Liver (tissue), 9 donors: ENCODE results near the gene IPO5. TPM values are rescaled to one million over a fixed set of nuclear protein-coding genes. Genes with fewer than 3 reads are reported as not detected.
A peak's percentile ranks its signal among the peaks of the same experiment; 100 is the strongest.

Source experiments
- DNase-seq: peaks from one replicate; pipeline ENCODE4 v3.0.0-alpha.2; 2017; ENCODE audit warnings: low spot score
- H3K27ac ChIP-seq, 2 donors: one replicate each; pipeline ENCODE4 v1.7.0; 2013; ENCODE audit warnings: inconsistent platforms in 2 of 2, low read length in 2 of 2, control low read depth in 1 of 2, low read depth in 1 of 2, mild to moderate bottlenecking in 1 of 2
- H3K27me3 ChIP-seq, 4 donors: one replicate each; pipeline versions ENCODE4 v1.6.1 to v1.7.0; 2013; ENCODE audit warnings: low read length in 3 of 4, inconsistent platforms in 1 of 4, mild to moderate bottlenecking in 1 of 4, moderate library complexity in 1 of 4; ENCODE audit not compliant: control insufficient read depth in 4 of 4, insufficient read depth in 4 of 4
- H3K36me3 ChIP-seq, 4 donors: one replicate each; pipeline versions ENCODE4 v1.6.1 to v1.7.0; 2013; ENCODE audit warnings: low read length in 3 of 4, mild to moderate bottlenecking in 3 of 4, low read depth in 1 of 4, moderate library complexity in 1 of 4; ENCODE audit not compliant: control insufficient read depth in 4 of 4, insufficient read depth in 3 of 4
- H3K4me1 ChIP-seq, 4 donors: one replicate each; pipeline versions ENCODE4 v1.6.1 to v1.7.0; 2013; ENCODE audit warnings: low read length in 3 of 4, mild to moderate bottlenecking in 3 of 4, moderate library complexity in 1 of 4; ENCODE audit not compliant: control insufficient read depth in 4 of 4, insufficient read depth in 4 of 4
- H3K4me3 ChIP-seq, 3 donors: one replicate each; pipeline versions ENCODE4 v1.6.1 to v1.7.0; 2013; ENCODE audit warnings: low read length in 3 of 3, control low read depth in 1 of 3, low read depth in 1 of 3, mild to moderate bottlenecking in 1 of 3
- H3K9ac ChIP-seq, 2 donors: one replicate each; pipeline ENCODE4 v1.7.0; 2013; ENCODE audit warnings: low read length in 2 of 2, mild to moderate bottlenecking in 2 of 2, moderate library complexity in 2 of 2, control low read depth in 1 of 2, low read depth in 1 of 2
- H3K9me3 ChIP-seq, 4 donors: one replicate each; pipeline versions ENCODE4 v1.6.1 to v1.7.0; 2013; ENCODE audit warnings: low read length in 3 of 4; ENCODE audit not compliant: control insufficient read depth in 4 of 4
- ATF3 ChIP-seq: IDR thresholded peaks from 2 replicates; pipeline ENCODE4 v1.6.1; 2016; ENCODE audit warnings: antibody characterized with exemption
- CTCF ChIP-seq: fragments of 150-350 bp; IDR thresholded peaks from 2 replicates; pipeline ENCODE4 v1.5.1; 2017; ENCODE audit warnings: improper control_type of control experiment, low read depth, low read length; ENCODE audit not compliant: missing input control
- EGR1 ChIP-seq, 2 donors: IDR thresholded peaks; 2 replicates each; pipeline ENCODE4 v1.6.1; 2016 to 2018; ENCODE audit warnings: antibody characterized with exemption in 2 of 2, low read depth in 2 of 2
- FOXA1 ChIP-seq: IDR thresholded peaks from 2 replicates; pipeline ENCODE4 v1.6.1; 2016; ENCODE audit warnings: antibody characterized with exemption
- FOXA2 ChIP-seq: IDR thresholded peaks from 2 replicates; pipeline ENCODE4 v1.6.1; 2016; ENCODE audit warnings: antibody characterized with exemption
- GABPA ChIP-seq, 2 donors: IDR thresholded peaks in 1 of 2; conservative IDR thresholded peaks in 1 of 2; 2 replicates each; pipeline ENCODE4 v1.6.1; 2016; ENCODE audit warnings: antibody characterized with exemption in 2 of 2, mild to moderate bottlenecking in 1 of 2, moderate library complexity in 1 of 2
- HNF4A ChIP-seq, 2 donors: conservative IDR thresholded peaks; 2 replicates each; pipeline ENCODE4 v1.6.1; 2016; ENCODE audit warnings: antibody characterized with exemption in 2 of 2, mild to moderate bottlenecking in 2 of 2
- HNF4G ChIP-seq: IDR thresholded peaks from 2 replicates; pipeline ENCODE4 v1.6.1; 2016; ENCODE audit warnings: antibody characterized with exemption
- JUND ChIP-seq, 2 donors: IDR thresholded peaks; 2 replicates each; pipeline ENCODE4 v1.6.1; 2016; ENCODE audit warnings: antibody characterized with exemption in 2 of 2
- NR2F2 ChIP-seq: IDR thresholded peaks from 2 replicates; pipeline ENCODE4 v1.6.1; 2016; ENCODE audit warnings: antibody characterized with exemption
- RAD21 ChIP-seq, 2 donors: IDR thresholded peaks; 2 replicates each; pipeline ENCODE4 v1.6.1; 2016; ENCODE audit warnings: antibody characterized with exemption in 2 of 2, mild to moderate bottlenecking in 2 of 2
- SP1 ChIP-seq: IDR thresholded peaks from 2 replicates; pipeline ENCODE4 v1.6.1; 2018; ENCODE audit warnings: antibody characterized with exemption, mild to moderate bottlenecking
- YY1 ChIP-seq: IDR thresholded peaks from 2 replicates; pipeline ENCODE4 v1.6.1; 2016; ENCODE audit warnings: antibody characterized with exemption, mild to moderate bottlenecking
- ZBTB33 ChIP-seq: IDR thresholded peaks from 2 replicates; pipeline ENCODE4 v1.6.1; 2016; ENCODE audit warnings: antibody characterized with exemption
- polyA plus RNA-seq, 2 donors: library from polyadenylated mRNA; stranded (reverse) in 1 of 2; unstranded in 1 of 2; fragments of 200-250 nt in 1 of 2; fragments of >200 nt in 1 of 2; fragmentation: Nextera tagmentation in 1 of 2; extraction: Ambion mirVana in 1 of 2; gene quantifications; one replicate each; pipeline versions ENCODE4 v1.2.1 to v1.2.3, GENCODE V29; 2013 to 2015
- total RNA-seq, 2 donors: library from RNA; depleted of rRNA; stranded (reverse); fragments of >200 nt; gene quantifications; one replicate each; pipeline ENCODE4 v1.2.3, GENCODE V29; 2014
- TF ChIP-seq, protein P1 (sequence below): IDR thresholded peaks from 2 replicates; pipeline ENCODE4 v1.6.1; 2016; ENCODE audit warnings: antibody characterized with exemption, mild to moderate bottlenecking
- donor health status: healthy.
- donor health status: healthy.
- donor health status: healthy.
- donor health status: healthy.
- donor health status: healthy.

The IPO5 gene
- total and polyA plus RNA-seq, 4 donors, result 19.2 to 92.8 (median 46.6) TPM

GRCh38 chr13:97979556-97979955 lies 26.1 kb downstream of the IPO5 start:
- Histone ChIP-seq H3K4me1 (peaks cover 8 to 40% (median 19%) of the 10 kb centered on the region in 4 donors), H3K4me3 (no peak overlapping the region), H3K9ac (no peak overlapping the region), H3K27me3 (no peaks in the 10 kb centered on the region), H3K27ac (no peak overlapping the region), H3K9me3 (no peaks in the 10 kb centered on the region), H3K36me3 (peaks cover 0 to 7% (median 2%) of the 10 kb centered on the region in 4 donors)
- DNase-seq, result no peak
- TF ChIP-seq GABPA (IDR thresholded peaks at IDR 0.05 in 1 of 2, conservative IDR thresholded peaks at IDR 0.05 in 1 of 2) (no peak), JUND (IDR thresholded peaks at IDR 0.05) (no peak), YY1 (no peak), RAD21 (IDR thresholded peaks at IDR 0.05) (no peak), ATF3 (no peak), HNF4G (no peak), CTCF (no peak), NR2F2 (no peak), ZBTB33 (no peak), FOXA2 (no peak), HNF4A (conservative IDR thresholded peaks at IDR 0.05) (no peak), SP1 (no peak), EGR1 (IDR thresholded peaks at IDR 0.05; ENCODE audit: low read depth in 2 of 2) (no peak)
- TF ChIP-seq, protein P1, sequence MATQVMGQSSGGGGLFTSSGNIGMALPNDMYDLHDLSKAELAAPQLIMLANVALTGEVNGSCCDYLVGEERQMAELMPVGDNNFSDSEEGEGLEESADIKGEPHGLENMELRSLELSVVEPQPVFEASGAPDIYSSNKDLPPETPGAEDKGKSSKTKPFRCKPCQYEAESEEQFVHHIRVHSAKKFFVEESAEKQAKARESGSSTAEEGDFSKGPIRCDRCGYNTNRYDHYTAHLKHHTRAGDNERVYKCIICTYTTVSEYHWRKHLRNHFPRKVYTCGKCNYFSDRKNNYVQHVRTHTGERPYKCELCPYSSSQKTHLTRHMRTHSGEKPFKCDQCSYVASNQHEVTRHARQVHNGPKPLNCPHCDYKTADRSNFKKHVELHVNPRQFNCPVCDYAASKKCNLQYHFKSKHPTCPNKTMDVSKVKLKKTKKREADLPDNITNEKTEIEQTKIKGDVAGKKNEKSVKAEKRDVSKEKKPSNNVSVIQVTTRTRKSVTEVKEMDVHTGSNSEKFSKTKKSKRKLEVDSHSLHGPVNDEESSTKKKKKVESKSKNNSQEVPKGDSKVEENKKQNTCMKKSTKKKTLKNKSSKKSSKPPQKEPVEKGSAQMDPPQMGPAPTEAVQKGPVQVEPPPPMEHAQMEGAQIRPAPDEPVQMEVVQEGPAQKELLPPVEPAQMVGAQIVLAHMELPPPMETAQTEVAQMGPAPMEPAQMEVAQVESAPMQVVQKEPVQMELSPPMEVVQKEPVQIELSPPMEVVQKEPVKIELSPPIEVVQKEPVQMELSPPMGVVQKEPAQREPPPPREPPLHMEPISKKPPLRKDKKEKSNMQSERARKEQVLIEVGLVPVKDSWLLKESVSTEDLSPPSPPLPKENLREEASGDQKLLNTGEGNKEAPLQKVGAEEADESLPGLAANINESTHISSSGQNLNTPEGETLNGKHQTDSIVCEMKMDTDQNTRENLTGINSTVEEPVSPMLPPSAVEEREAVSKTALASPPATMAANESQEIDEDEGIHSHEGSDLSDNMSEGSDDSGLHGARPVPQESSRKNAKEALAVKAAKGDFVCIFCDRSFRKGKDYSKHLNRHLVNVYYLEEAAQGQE, result no peak

GRCh38 chr13:97982286-97982685 lies 28.8 kb downstream of the IPO5 start:
- H3K9ac ChIP-seq, result peak overlapping the region in 1 of 2 donors; percentile 1
- H3K4me3 ChIP-seq, result no peak overlapping the region
- DNase-seq, result no peak
- no peaks in the 10 kb centered on the region for H3K27me3 ChIP-seq
- H3K4me1 ChIP-seq, result peaks cover 5 to 25% (median 11%) of the 10 kb centered on the region in 4 donors
- peaks cover 4 to 27% (median 22%) of the 10 kb centered on the region in 4 donors for H3K36me3 ChIP-seq
- TF ChIP-seq FOXA1, result no peak
- H3K9me3 ChIP-seq, result no peaks in the 10 kb centered on the region
- H3K27ac ChIP-seq, result no peak overlapping the region
